DOHH2 (cell line): ENCODE measurements around the gene C3AR1.
"Not testable (repeated sequence)": the region's sequence is repeated elsewhere in the genome, so short reads cannot be mapped to it uniquely, and the experiment has no call there.

Experiments used
- H3F3A ChIP-seq: fragments of 200-600 bp; sonication (generic), shearing (Covaris generic); 2 replicates; pipeline ENCODE4 v1.6.0; 2016; ENCODE audit warnings: antibody characterized with exemption, mild to moderate bottlenecking; ENCODE audit not compliant: control insufficient read depth, insufficient read depth
- H3K27ac ChIP-seq: fragments of 200-600 bp; sonication (generic); 2 replicates; pipeline ENCODE4 v1.5.1; 2014; ENCODE audit warnings: low read depth, mild to moderate bottlenecking, low read length, moderate library complexity
- H3K27me3 ChIP-seq: fragments of 200-600 bp; sonication (generic); 2 replicates; pipeline ENCODE4 v1.6.1; 2014; ENCODE audit warnings: mild to moderate bottlenecking, low read length, mixed read lengths; ENCODE audit not compliant: control insufficient read depth
- H3K36me3 ChIP-seq: fragments of 200-600 bp; sonication (generic); 2 replicates; pipeline ENCODE4 v1.6.1; 2014; ENCODE audit warnings: mild to moderate bottlenecking, low read length, moderate library complexity, mixed read lengths; ENCODE audit not compliant: control insufficient read depth
- H3K4me1 ChIP-seq: fragments of 200-600 bp; sonication (generic); 2 replicates; pipeline ENCODE4 v1.6.1; 2014; ENCODE audit warnings: mild to moderate bottlenecking, low read length, mixed read lengths; ENCODE audit not compliant: control insufficient read depth
- H3K4me2 ChIP-seq: fragments of 200-600 bp; sonication (generic); 2 replicates; pipeline ENCODE4 v1.6.0; 2014; ENCODE audit warnings: mild to moderate bottlenecking, low read length, moderate library complexity
- H3K4me3 ChIP-seq: fragments of 200-600 bp; sonication (generic); 2 replicates; pipeline ENCODE4 v1.5.1; 2014; ENCODE audit warnings: mild to moderate bottlenecking, low read length, mixed read lengths
- H3K79me2 ChIP-seq: fragments of 200-600 bp; sonication (generic); 2 replicates; pipeline ENCODE4 v1.6.1; 2014; ENCODE audit warnings: mild to moderate bottlenecking, low read length, mixed read lengths; ENCODE audit not compliant: control insufficient read depth
- H3K9me2 ChIP-seq: fragments of 200-600 bp; sonication (generic); replicated peaks from 2 replicates; pipeline ENCODE4 v1.6.1; 2014; ENCODE audit warnings: mild to moderate bottlenecking, low read length, mixed read lengths; ENCODE audit not compliant: control insufficient read depth
- H3K9me3 ChIP-seq: fragments of 200-600 bp; sonication (generic); 2 replicates; pipeline ENCODE4 v1.6.1; 2014; ENCODE audit warnings: antibody characterized with exemption, low read length, mixed read lengths; ENCODE audit not compliant: control insufficient read depth, insufficient read depth
- H4K20me1 ChIP-seq: fragments of 200-600 bp; sonication (generic); 2 replicates; pipeline ENCODE4 v1.6.0; 2014; ENCODE audit warnings: low read depth, mild to moderate bottlenecking, antibody characterized with exemption, low read length, moderate library complexity; ENCODE audit not compliant: control insufficient read depth, insufficient read depth
- EZH2phosphoT487 ChIP-seq: fragments of 200-600 bp; sonication (generic); IDR thresholded peaks from 2 replicates; pipeline ENCODE4 v1.6.1; 2017; ENCODE audit warnings: borderline replicate concordance, mild to moderate bottlenecking, antibody characterized with exemption, low read length, moderate library complexity, mixed read lengths
- TF ChIP-seq, protein P1 (sequence below): fragments of 200-600 bp; sonication (generic); IDR thresholded peaks from one replicate; pipeline ENCODE4 v1.5.1; 2014; ENCODE audit warnings: antibody characterized with exemption, mild to moderate bottlenecking, low read depth, low read length; ENCODE audit not compliant: poor library complexity, severe bottlenecking

The C3AR1 gene

DNA sequence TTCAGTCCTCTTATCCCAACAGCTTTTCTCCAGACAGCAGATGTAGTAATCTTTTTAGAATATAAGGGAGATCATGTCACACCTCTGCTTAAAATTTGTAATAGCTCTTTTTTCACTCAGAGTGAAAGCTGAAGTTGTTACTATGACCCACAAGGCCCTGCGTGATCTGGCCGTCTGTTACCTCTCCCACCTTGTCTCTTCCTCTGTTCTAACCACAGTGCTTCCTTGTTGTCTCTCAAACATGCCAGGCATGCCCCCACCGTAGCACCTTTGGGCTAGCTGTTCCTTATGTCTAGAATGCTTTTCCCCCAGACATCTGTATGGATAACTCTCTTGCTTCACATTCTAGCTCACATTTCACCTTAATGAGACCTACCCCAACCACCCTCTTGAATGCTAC is 22.4 kb upstream of the C3AR1 start:
- Histone ChIP-seq H4K20me1 (no peaks in the 10 kb centered on the region), H3F3A (no peaks in the 10 kb centered on the region), H3K4me1 (peaks cover 28% of the 10 kb centered on the region), H3K9me2 (no peaks in the 10 kb centered on the region), H3K9me3 (no peaks in the 10 kb centered on the region), H3K4me2 (no peak overlapping the region; the same call in 1 of the 2 replicates), H3K4me3 (no peak overlapping the region), H3K27ac (no peak overlapping the region), H3K36me3 (peaks cover 64% of the 10 kb centered on the region), H3K27me3 (no peaks in the 10 kb centered on the region), H3K79me2 (peaks cover 63% of the 10 kb centered on the region)
- no peak for TF ChIP-seq EZH2phosphoT487
- TF ChIP-seq, protein P1, sequence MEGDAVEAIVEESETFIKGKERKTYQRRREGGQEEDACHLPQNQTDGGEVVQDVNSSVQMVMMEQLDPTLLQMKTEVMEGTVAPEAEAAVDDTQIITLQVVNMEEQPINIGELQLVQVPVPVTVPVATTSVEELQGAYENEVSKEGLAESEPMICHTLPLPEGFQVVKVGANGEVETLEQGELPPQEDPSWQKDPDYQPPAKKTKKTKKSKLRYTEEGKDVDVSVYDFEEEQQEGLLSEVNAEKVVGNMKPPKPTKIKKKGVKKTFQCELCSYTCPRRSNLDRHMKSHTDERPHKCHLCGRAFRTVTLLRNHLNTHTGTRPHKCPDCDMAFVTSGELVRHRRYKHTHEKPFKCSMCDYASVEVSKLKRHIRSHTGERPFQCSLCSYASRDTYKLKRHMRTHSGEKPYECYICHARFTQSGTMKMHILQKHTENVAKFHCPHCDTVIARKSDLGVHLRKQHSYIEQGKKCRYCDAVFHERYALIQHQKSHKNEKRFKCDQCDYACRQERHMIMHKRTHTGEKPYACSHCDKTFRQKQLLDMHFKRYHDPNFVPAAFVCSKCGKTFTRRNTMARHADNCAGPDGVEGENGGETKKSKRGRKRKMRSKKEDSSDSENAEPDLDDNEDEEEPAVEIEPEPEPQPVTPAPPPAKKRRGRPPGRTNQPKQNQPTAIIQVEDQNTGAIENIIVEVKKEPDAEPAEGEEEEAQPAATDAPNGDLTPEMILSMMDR: no peak

DNA sequence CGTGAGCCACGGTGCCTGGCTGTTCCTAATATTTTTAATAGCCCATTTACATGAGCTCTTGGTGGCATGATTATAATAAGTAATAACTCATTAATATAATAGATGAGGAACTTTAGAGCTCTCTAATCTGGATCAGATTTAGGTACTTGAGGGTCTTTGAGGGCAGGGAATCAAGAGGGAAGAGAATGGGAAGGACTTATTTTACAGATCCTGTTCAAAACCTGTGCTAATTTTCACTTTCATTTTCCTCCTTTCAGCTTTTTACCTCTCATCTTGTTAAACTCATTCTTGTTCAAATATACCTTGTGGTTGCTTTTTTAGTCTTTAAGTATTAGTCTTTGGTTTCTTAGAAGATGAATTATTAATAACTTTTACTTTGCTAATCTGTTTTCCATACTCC is 21.5 kb upstream of the C3AR1 start:
- Histone ChIP-seq H3K36me3 (peaks cover 55% of the 10 kb centered on the region), H3K27ac (no peak overlapping the region), H3K4me1 (peaks cover 36% of the 10 kb centered on the region), H3K9me3 (no peaks in the 10 kb centered on the region), H3K4me3 (no peak overlapping the region), H3K27me3 (no peaks in the 10 kb centered on the region), H3F3A (no peaks in the 10 kb centered on the region), H3K79me2 (peaks cover 72% of the 10 kb centered on the region), H3K4me2 (no peak overlapping the region), H4K20me1 (no peaks in the 10 kb centered on the region), H3K9me2 (no peaks in the 10 kb centered on the region)
- TF ChIP-seq, protein P1: no peak
- TF ChIP-seq EZH2phosphoT487: no peak

DNA sequence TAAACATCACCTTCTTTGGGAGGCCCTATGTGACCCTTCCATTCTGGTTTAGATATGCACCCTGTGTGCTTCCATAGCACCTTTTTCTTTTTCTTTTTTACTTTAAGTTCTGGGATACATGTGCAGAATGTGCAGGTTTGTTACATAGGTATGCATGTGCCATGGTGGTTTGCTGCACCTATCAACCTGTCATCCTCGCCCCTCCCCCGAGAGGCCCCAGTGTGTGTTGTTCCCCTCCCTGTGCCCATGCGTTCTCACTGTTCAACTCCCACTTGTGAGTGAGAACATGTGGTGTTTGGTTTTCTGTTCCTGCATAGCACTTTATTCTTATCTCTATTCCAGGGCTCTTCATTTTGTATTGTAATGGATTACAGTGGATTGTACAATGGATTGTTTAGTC is 18.2 kb upstream of the C3AR1 start:
- Histone ChIP-seq H3K79me2 (peaks cover 88% of the 10 kb centered on the region), H3K36me3 (peaks cover 30% of the 10 kb centered on the region), H3K4me2 (peak overlapping the region; percentile 87), H3K4me1 (peaks cover 49% of the 10 kb centered on the region)
- not testable (repeated sequence) for H3K27me3 ChIP-seq, H3F3A ChIP-seq, H3K27ac ChIP-seq, H3K9me2 ChIP-seq, H4K20me1 ChIP-seq, H3K4me3 ChIP-seq, H3K9me3 ChIP-seq

DNA sequence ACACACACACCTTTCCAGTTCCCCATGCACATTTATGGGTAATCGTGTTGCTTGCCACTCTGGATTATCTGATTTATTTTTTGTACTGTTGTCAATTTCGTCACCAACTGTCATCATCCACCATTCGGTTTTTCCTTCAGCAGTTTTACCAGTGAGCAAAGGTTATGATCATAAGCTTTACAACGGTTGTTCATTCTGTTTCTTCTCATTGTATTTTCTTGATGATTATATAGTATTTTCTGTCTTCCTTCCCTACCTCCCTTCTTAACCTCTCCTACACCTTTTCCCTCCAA is 16.6 kb upstream of the C3AR1 start:
- Histone ChIP-seq H3K4me1 (peaks cover 42% of the 10 kb centered on the region), H3K27me3 (no peaks in the 10 kb centered on the region), H3K27ac (peak overlapping the region; percentile 86), H3K9me3 (no peaks in the 10 kb centered on the region), H3K4me2 (peak overlapping the region; percentile 87), H3F3A (peaks cover 6% of the 10 kb centered on the region; the same call in 1 of the 2 replicates), H3K36me3 (peaks cover 16% of the 10 kb centered on the region), H4K20me1 (no peaks in the 10 kb centered on the region), H3K79me2 (peaks cover 72% of the 10 kb centered on the region), H3K4me3 (peak overlapping the region; percentile 92), H3K9me2 (no peaks in the 10 kb centered on the region)
- TF ChIP-seq EZH2phosphoT487: no peak
